ENCODE data around the gene APOL5.

Gene APOL5

DNA sequence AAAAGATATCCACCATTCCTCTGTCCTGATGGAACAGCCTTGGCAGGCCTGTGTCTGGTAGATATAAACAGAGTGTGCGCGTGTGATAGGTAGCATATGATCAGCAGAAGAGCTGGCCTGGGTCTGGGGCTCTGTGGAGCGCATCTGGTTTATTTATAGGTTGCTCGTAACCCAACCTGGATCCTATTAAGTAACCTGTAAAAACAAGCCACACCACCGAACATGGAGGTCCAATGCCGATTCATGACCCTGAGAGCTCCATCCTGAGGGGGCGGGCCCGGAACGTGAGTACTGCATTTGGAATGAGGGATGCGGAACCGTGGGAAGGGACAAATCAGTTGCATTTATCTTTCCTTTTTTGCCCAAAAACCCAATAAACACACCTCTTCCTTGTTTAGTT lies 31.9 kb upstream of the APOL5 start:
- H3K27ac ChIP-seq, result no peak overlapping the region
- H3K36me3 ChIP-seq (ENCODE audit: insufficient read depth), result no peaks in the 10 kb centered on the region
- H3K27me3 ChIP-seq (ENCODE audit: insufficient read depth, low read depth), result no peaks in the 10 kb centered on the region
- TF ChIP-seq, protein P1, sequence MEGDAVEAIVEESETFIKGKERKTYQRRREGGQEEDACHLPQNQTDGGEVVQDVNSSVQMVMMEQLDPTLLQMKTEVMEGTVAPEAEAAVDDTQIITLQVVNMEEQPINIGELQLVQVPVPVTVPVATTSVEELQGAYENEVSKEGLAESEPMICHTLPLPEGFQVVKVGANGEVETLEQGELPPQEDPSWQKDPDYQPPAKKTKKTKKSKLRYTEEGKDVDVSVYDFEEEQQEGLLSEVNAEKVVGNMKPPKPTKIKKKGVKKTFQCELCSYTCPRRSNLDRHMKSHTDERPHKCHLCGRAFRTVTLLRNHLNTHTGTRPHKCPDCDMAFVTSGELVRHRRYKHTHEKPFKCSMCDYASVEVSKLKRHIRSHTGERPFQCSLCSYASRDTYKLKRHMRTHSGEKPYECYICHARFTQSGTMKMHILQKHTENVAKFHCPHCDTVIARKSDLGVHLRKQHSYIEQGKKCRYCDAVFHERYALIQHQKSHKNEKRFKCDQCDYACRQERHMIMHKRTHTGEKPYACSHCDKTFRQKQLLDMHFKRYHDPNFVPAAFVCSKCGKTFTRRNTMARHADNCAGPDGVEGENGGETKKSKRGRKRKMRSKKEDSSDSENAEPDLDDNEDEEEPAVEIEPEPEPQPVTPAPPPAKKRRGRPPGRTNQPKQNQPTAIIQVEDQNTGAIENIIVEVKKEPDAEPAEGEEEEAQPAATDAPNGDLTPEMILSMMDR (conservative IDR thresholded peaks at IDR 0.05; ENCODE audit: low read depth, low read length), result no peak
- H2AFZ ChIP-seq (ENCODE audit: low read depth), result no peak overlapping the region
- H3K4me1 ChIP-seq (ENCODE audit: low read depth, poor library complexity, severe bottlenecking), result no peaks in the 10 kb centered on the region
- H3K4me3 ChIP-seq (IDR thresholded peaks at IDR 0.05; ENCODE audit: insufficient read depth, low read depth, low read length), result no peak overlapping the region
- H3K79me2 ChIP-seq (ENCODE audit: insufficient read depth, low read depth), result no peaks in the 10 kb centered on the region
- H3K9ac ChIP-seq, result no peak overlapping the region
- no peak overlapping the region for H3K4me2 ChIP-seq
- no peaks in the 10 kb centered on the region for H4K20me1 ChIP-seq (ENCODE audit: insufficient read depth)

DNA sequence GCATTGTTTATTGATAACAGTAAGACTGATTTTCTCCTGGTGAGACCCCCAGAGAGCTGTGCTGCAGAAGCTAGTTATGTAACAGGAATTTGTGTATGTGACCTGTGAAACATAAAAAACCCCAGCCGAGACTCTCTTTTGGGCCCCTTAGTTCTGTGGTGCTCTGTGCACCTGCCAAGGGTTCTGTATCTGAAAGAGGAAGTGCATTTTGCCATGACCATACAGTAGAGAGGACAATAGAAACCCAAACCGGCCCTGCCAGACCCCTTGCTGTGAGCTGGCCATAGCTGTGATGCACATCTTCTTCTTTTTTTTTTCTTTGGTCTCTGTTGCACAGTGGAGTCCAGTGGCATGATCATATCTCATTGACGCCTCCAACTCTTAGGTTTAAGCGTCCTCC lies 31.4 kb upstream of the APOL5 start:
- no peak overlapping the region for H3K4me3 ChIP-seq (IDR thresholded peaks at IDR 0.05; ENCODE audit: insufficient read depth, low read depth, low read length)
- H3K79me2 ChIP-seq (ENCODE audit: insufficient read depth, low read depth), result no peaks in the 10 kb centered on the region
- H2AFZ ChIP-seq (ENCODE audit: low read depth), result no peak overlapping the region
- H3K27me3 ChIP-seq (ENCODE audit: insufficient read depth, low read depth), result no peaks in the 10 kb centered on the region
- H3K9ac ChIP-seq, result no peak overlapping the region
- TF ChIP-seq, protein P1 (conservative IDR thresholded peaks at IDR 0.05; ENCODE audit: low read depth, low read length), result no peak
- no peak overlapping the region for H3K27ac ChIP-seq
- H3K4me2 ChIP-seq, result no peak overlapping the region
- no peaks in the 10 kb centered on the region for H3K36me3 ChIP-seq (ENCODE audit: insufficient read depth)
- no peaks in the 10 kb centered on the region for H3K4me1 ChIP-seq (ENCODE audit: low read depth, poor library complexity, severe bottlenecking)
- H4K20me1 ChIP-seq (ENCODE audit: insufficient read depth), result no peaks in the 10 kb centered on the region

DNA sequence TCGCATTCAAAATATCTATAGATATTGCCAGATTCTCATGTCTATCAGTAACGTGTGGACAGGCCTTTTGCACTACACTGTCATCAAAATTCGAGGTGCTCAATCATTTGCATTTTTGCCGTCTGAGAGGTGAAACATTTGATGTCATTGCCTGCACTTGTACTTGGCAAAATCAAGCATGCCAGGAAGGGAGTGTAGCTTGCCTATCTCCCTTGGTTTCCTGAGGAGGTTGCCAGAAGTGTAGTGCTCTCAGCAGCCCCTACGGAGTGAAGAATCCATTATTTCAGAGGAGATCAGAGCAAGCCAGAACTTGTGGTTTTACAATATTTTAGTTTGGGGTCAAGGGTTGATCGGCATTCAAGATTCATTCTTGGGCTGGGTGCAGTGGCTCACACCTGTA lies 30.2 kb upstream of the APOL5 start:
- TF ChIP-seq, protein P1 (conservative IDR thresholded peaks at IDR 0.05; ENCODE audit: low read depth, low read length), result no peak

DNA sequence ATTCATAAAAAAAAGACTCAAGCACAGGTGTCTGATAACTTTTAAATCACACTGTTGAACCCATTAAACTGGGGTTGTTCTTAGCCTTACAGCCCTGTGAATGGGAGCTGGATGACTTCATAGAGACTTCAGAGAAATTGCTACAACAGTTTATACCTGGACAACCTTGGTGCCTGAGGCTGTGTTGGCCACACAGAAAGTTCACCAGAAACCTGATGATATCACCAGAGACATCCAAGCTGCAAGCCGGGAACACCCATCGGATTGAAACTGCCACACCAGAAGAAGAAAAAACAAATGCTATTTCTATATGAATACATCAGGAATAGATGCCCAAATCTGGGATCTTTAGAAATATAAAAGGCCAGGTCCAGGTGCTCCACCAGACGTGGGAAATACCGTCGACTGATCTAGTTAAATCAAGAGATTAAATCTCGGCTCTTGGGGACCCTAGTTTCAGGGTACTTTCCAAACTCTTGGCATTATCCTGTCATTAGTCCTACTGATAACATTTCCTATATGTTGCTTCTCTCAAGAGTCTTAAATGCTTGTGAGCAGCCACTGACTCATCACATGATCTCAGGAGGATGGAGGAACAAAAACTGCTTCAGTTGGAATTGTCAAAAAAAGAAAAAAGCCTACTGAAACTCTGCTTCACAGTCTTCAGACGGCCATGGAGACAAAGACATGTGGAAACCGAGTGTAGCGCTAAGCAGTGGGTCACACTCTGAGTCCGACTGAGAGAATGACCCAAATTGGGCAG lies 28.6 kb upstream of the APOL5 start:
- Histone ChIP-seq H3K79me2 (ENCODE audit: insufficient read depth, low read depth) (no peaks in the 10 kb centered on the region), H3K4me3 (IDR thresholded peaks at IDR 0.05; ENCODE audit: insufficient read depth, low read depth, low read length) (no peak overlapping the region), H3K27me3 (ENCODE audit: insufficient read depth, low read depth) (no peaks in the 10 kb centered on the region), H3K27ac (no peak overlapping the region), H4K20me1 (ENCODE audit: insufficient read depth) (no peaks in the 10 kb centered on the region), H3K9ac (no peak overlapping the region), H3K36me3 (ENCODE audit: insufficient read depth) (no peaks in the 10 kb centered on the region), H3K4me1 (ENCODE audit: low read depth, poor library complexity, severe bottlenecking) (no peaks in the 10 kb centered on the region), H3K4me2 (no peak overlapping the region), H2AFZ (ENCODE audit: low read depth) (no peak overlapping the region)
- TF ChIP-seq, protein P1 (conservative IDR thresholded peaks at IDR 0.05; ENCODE audit: low read depth, low read length), result no peak

More for the DNA sequence above, 30.2 kb upstream of the APOL5 start:
- H2AFZ ChIP-seq (ENCODE audit: low read depth), result no peak overlapping the region
- no peaks in the 10 kb centered on the region for H3K4me1 ChIP-seq (ENCODE audit: low read depth, poor library complexity, severe bottlenecking)
- no peak overlapping the region for H3K4me3 ChIP-seq (IDR thresholded peaks at IDR 0.05; ENCODE audit: insufficient read depth, low read depth, low read length)
- no peaks in the 10 kb centered on the region for H3K36me3 ChIP-seq (ENCODE audit: insufficient read depth)
- H3K27ac ChIP-seq, result no peak overlapping the region
- no peaks in the 10 kb centered on the region for H3K79me2 ChIP-seq (ENCODE audit: insufficient read depth, low read depth)
- H3K9ac ChIP-seq, result no peak overlapping the region
- H4K20me1 ChIP-seq (ENCODE audit: insufficient read depth), result no peaks in the 10 kb centered on the region
- no peak overlapping the region for H3K4me2 ChIP-seq
- no peaks in the 10 kb centered on the region for H3K27me3 ChIP-seq (ENCODE audit: insufficient read depth, low read depth)

All from KMS-11 (cell line).